Measurements from ENCODE around the gene ZBTB46. TPM values are rescaled to one million over a fixed set of nuclear protein-coding genes. Genes with fewer than 3 reads are reported as not detected.

The ZBTB46 gene
- total and polyA plus RNA-seq, 9 donors, result 4.1 to 55.1 (median 34.7) TPM

- peaks cover 11% of the 10 kb centered on the region for H3K4me1 ChIP-seq (ENCODE audit: insufficient read depth)
- peak overlapping the region; percentile 73 to 95 for H3K27ac ChIP-seq
- H3K4me3 ChIP-seq, result peak overlapping the region; percentile 57
- H3K27me3 ChIP-seq, result no peaks in the 10 kb centered on the region
- peak; percentile 66 to 75 (median 74) for DNase-seq
- no peaks in the 10 kb centered on the region for H3K36me3 ChIP-seq
- intact Hi-C loops (cut with DNase I), result loop anchor here in 1 of 4 donors (2.0 kb wide), 1 partner anchor 30 kb away; the partner anchor contains the start of gene ZGPAT
- no peaks in the 10 kb centered on the region for H3K9me3 ChIP-seq
- WGBS, 3 donors, result 23 to 35% (median 32%) methylated on average over 21 to 26 of the region's 26 CpGs
- TF ChIP-seq CTCF (IDR thresholded peaks at IDR 0.05) (no peak), POLR2A (IDR thresholded peaks at IDR 0.05) (no peak), EP300 (IDR thresholded peaks at IDR 0.05) (no peak)
These were observed 92.4 kb downstream of the ZBTB46 start for GRCh38 chr20:63738687-63739129.

- peak; percentile 37 to 64 (median 61) for DNase-seq
- peak overlapping the region; percentile 73 to 95 for H3K27ac ChIP-seq
- no peak overlapping the region for H3K4me3 ChIP-seq
- no peaks in the 10 kb centered on the region for H3K36me3 ChIP-seq
- intact Hi-C loops (cut with DNase I), result loop anchor here in 1 of 4 donors (2.0 kb wide), 1 partner anchor 29 kb away; the partner anchor contains the start of gene ZGPAT
- H3K9me3 ChIP-seq, result no peaks in the 10 kb centered on the region
- H3K27me3 ChIP-seq, result no peaks in the 10 kb centered on the region
- H3K4me1 ChIP-seq (ENCODE audit: insufficient read depth), result peaks cover 11% of the 10 kb centered on the region
- 52 to 67% (median 60%) methylated on average over 31 to 43 of the region's 43 CpGs for WGBS, 3 donors
- TF ChIP-seq POLR2A (IDR thresholded peaks at IDR 0.05), result no peak
- no peak for TF ChIP-seq CTCF (IDR thresholded peaks at IDR 0.05)
- no peak for TF ChIP-seq EP300 (IDR thresholded peaks at IDR 0.05)
These were observed 92.9 kb downstream of the ZBTB46 start for GRCh38 chr20:63737945-63738686.

GRCh38 chr20:63737695-63737944 is 93.4 kb downstream of the ZBTB46 start:
- 31 to 68% (median 65%) methylated on average over 25 to 26 of the region's 26 CpGs for WGBS, 3 donors
- Histone ChIP-seq H3K27ac (no peak overlapping the region), H3K4me3 (no peak overlapping the region), H3K27me3 (no peaks in the 10 kb centered on the region), H3K9me3 (no peaks in the 10 kb centered on the region), H3K4me1 (ENCODE audit: insufficient read depth) (peaks cover 11% of the 10 kb centered on the region), H3K36me3 (no peaks in the 10 kb centered on the region)
- TF ChIP-seq EP300 (IDR thresholded peaks at IDR 0.05) (no peak), CTCF (IDR thresholded peaks at IDR 0.05) (no peak), POLR2A (IDR thresholded peaks at IDR 0.05) (no peak)
- intact Hi-C loops (cut with DNase I), result no loop called here
- DNase-seq, result peak in 3 of 5 donors; percentile 50 to 54 (median 53)

- no peak overlapping the region for H3K4me3 ChIP-seq
- H3K27me3 ChIP-seq, result no peaks in the 10 kb centered on the region
- peak in 4 of 5 donors; percentile 24 to 47 (median 45) for DNase-seq
- no peaks in the 10 kb centered on the region for H3K36me3 ChIP-seq
- H3K4me1 ChIP-seq (ENCODE audit: insufficient read depth), result peaks cover 10% of the 10 kb centered on the region
- 70 to 83% (median 75%) methylated on average over 24 to 30 of the region's 30 CpGs for WGBS, 3 donors
- no peaks in the 10 kb centered on the region for H3K9me3 ChIP-seq
- intact Hi-C loops (cut with DNase I), result no loop called here
- H3K27ac ChIP-seq, result no peak overlapping the region
- TF ChIP-seq CTCF (IDR thresholded peaks at IDR 0.05) (no peak), POLR2A (IDR thresholded peaks at IDR 0.05) (no peak), EP300 (IDR thresholded peaks at IDR 0.05) (no peak)
These were observed 94.0 kb downstream of the ZBTB46 start for GRCh38 chr20:63736893-63737694.
